Activated CD8-positive, alpha-beta T cell treated with anti-CD3 and anti-CD28 coated beads for 36 hours (primary cell): ENCODE results near the gene RNU6-1. TPM values are rescaled to one million over a fixed set of nuclear protein-coding genes. Genes with fewer than 3 reads are reported as not detected.

Source experiments
- ATAC-seq: fragments of 200-7000 bp; cut with Tn5 transposase; one replicate; pipeline ENCODE4 v1.10.0; 2021; ENCODE audit warnings: mild to moderate bottlenecking, moderate library complexity
- CTCF ChIA-PET: fragments of 350-600 bp; sonication (Branson Sonifier 250); formaldehyde crosslinking; loops from one replicate; lab custom pipeline; 2021; ENCODE audit warnings: antibody characterized with exemption; lab: Charles Lee
- POLR2A ChIA-PET: fragments of 350-600 bp; sonication (Branson Sonifier 250); formaldehyde crosslinking; loops from one replicate; lab custom pipeline; 2021; ENCODE audit warnings: antibody characterized with exemption; lab: Charles Lee
- DNase-seq: peaks from one replicate; pipeline ENCODE4 v3.0.0-alpha.2; 2020
- H3K27ac Mint-ChIP-seq: one replicate; pipeline ENCODE4 v1.8.0; 2021; ENCODE audit warnings: mild to moderate bottlenecking, mixed read lengths
- H3K27me3 Mint-ChIP-seq: one replicate; pipeline ENCODE4 v1.8.0; 2021; ENCODE audit warnings: mixed read lengths
- H3K36me3 Mint-ChIP-seq: one replicate; pipeline ENCODE4 v1.8.0; 2021; ENCODE audit warnings: low read depth, mixed read lengths
- H3K4me1 Mint-ChIP-seq: one replicate; pipeline ENCODE4 v1.8.0; 2021; ENCODE audit warnings: low read depth, mixed read lengths
- H3K4me3 Mint-ChIP-seq: one replicate; pipeline ENCODE4 v1.8.0; 2021; ENCODE audit warnings: mild to moderate bottlenecking, moderate library complexity, mixed read lengths
- H3K9me3 Mint-ChIP-seq: one replicate; pipeline ENCODE4 v1.8.0; 2021; ENCODE audit warnings: mixed read lengths
- CTCF ChIP-seq: fragments of 200-600 bp; IDR thresholded peaks from one replicate; pipeline ENCODE4 v1.8.0; 2022; ENCODE audit warnings: antibody characterized with exemption, mild to moderate bottlenecking
- intact Hi-C: fragments of 100-400 bp; cut with micrococcal nuclease; formaldehyde crosslinking; loops from one replicate; pipeline ENCODE4 v1.10.0; 2022
- total RNA-seq, 2 experiments: library from RNA; stranded (reverse); gene quantifications; one replicate each; pipeline ENCODE4 v1.2.3, GENCODE V29; 2021

RNU6-1 gene
- total RNA-seq, 2 experiments from 2014 or later, result not detected

- no peak for TF ChIP-seq CTCF
- no peak for ATAC-seq
- Mint-ChIP-seq H3K4me3 (no peak overlapping the region), H3K9me3 (no peaks in the 10 kb centered on the region), H3K4me1 (peaks cover 5% of the 10 kb centered on the region), H3K36me3 (no peaks in the 10 kb centered on the region), H3K27me3 (peaks cover 11% of the 10 kb centered on the region), H3K27ac (no peak overlapping the region)
- POLR2A ChIA-PET, result interaction anchor here (1.6 kb wide), 1 partner anchor 291 kb away, joined by 3 read pairs; no protein-coding TSS in a partner anchor
- no peak for DNase-seq
- intact Hi-C loops, result loop anchor here (2.0 kb wide), 1 partner anchor 293 kb away; no protein-coding TSS in a partner anchor
- CTCF ChIA-PET, result interaction anchor here (0.6 to 1.4 kb wide), 2 partner anchors 25 to 293 kb away, joined by 3 to 7 read pairs; no protein-coding TSS in a partner anchor
These were observed 22.1 kb upstream of the RNU6-1 start for GRCh38 chr15:67861983-67862382.

- no peak for ATAC-seq
- ChIA-PET CTCF (no interaction called here), POLR2A (no interaction called here)
- H3K27me3 Mint-ChIP-seq, result peaks cover 10% of the 10 kb centered on the region
- TF ChIP-seq CTCF, result no peak
- no peaks in the 10 kb centered on the region for H3K36me3 Mint-ChIP-seq
- no peak overlapping the region for H3K27ac Mint-ChIP-seq
- no peaks in the 10 kb centered on the region for H3K9me3 Mint-ChIP-seq
- no peak for DNase-seq
- intact Hi-C loops, result no loop called here
- H3K4me1 Mint-ChIP-seq, result peaks cover 11% of the 10 kb centered on the region
- H3K4me3 Mint-ChIP-seq, result no peak overlapping the region
These were observed 19.6 kb upstream of the RNU6-1 start for GRCh38 chr15:67859331-67859946.

- intact Hi-C loops, result no loop called here
- Mint-ChIP-seq H3K9me3 (no peaks in the 10 kb centered on the region), H3K27ac (no peak overlapping the region), H3K36me3 (no peaks in the 10 kb centered on the region), H3K4me1 (peaks cover 6% of the 10 kb centered on the region), H3K27me3 (no peaks in the 10 kb centered on the region), H3K4me3 (no peak overlapping the region)
- ATAC-seq, result no peak
- CTCF ChIA-PET, result no interaction called here
- POLR2A ChIA-PET, result no interaction called here
- TF ChIP-seq CTCF, result no peak
- DNase-seq, result no peak
These were observed 17.4 kb upstream of the RNU6-1 start for GRCh38 chr15:67857220-67857619.

- Mint-ChIP-seq H3K4me1 (peaks cover 9% of the 10 kb centered on the region), H3K27ac (no peak overlapping the region), H3K9me3 (peaks cover 1% of the 10 kb centered on the region), H3K27me3 (peaks cover 2% of the 10 kb centered on the region), H3K36me3 (no peaks in the 10 kb centered on the region), H3K4me3 (no peak overlapping the region)
- POLR2A ChIA-PET, result no interaction called here
- intact Hi-C loops, result no loop called here
- peak; percentile 47 for ATAC-seq
- CTCF ChIA-PET, result no interaction called here
- DNase-seq, result peak; percentile 32
- TF ChIP-seq CTCF, result no peak
These were observed 16.0 kb upstream of the RNU6-1 start for GRCh38 chr15:67855842-67856241.

- H3K27me3 Mint-ChIP-seq, result peaks cover 2% of the 10 kb centered on the region
- H3K4me1 Mint-ChIP-seq, result peaks cover 9% of the 10 kb centered on the region
- no peaks in the 10 kb centered on the region for H3K36me3 Mint-ChIP-seq
- peaks cover 1% of the 10 kb centered on the region for H3K9me3 Mint-ChIP-seq
- DNase-seq (no peak), ATAC-seq (no peak)
- no peak for TF ChIP-seq CTCF
- intact Hi-C loops, result no loop called here
- ChIA-PET POLR2A (no interaction called here), CTCF (interaction anchor here (2.4 kb wide), 1 partner anchor 9 kb away, joined by 15 read pairs; no protein-coding TSS in a partner anchor)
- no peak overlapping the region for H3K27ac Mint-ChIP-seq
- H3K4me3 Mint-ChIP-seq, result no peak overlapping the region
These were observed 14.5 kb upstream of the RNU6-1 start for GRCh38 chr15:67854358-67854757.
